HG03460 (cell line): Measurements from ENCODE around the gene LCMT1.
"Not testable (repeated sequence)": the region's sequence is repeated elsewhere in the genome, so short reads cannot be mapped to it uniquely, and the experiment has no call there.

ENCODE experiments used
- ATAC-seq: cut with Tn5 transposase; IDR thresholded peaks from one replicate; pipeline ENCODE4 v1.9.1; 2021; ENCODE audit not compliant: unreplicated experiment

The LCMT1 gene

GRCh38 chr16:25111403-25112166, at the start of gene LCMT1:
TSS of gene LCMT1 (plus strand) at chr16:25111742. CDS start at chr16:25111884, 142 bp downstream.
- peak; percentile 93 for ATAC-seq

GRCh38 chr16:25063102-25063501, 48.4 kb upstream of the LCMT1 start:
- no peak for ATAC-seq

GRCh38 chr16:25063865-25064264, 47.7 kb upstream of the LCMT1 start:
- no peak for ATAC-seq

- ATAC-seq, result not testable (repeated sequence)
Observed at GRCh38 chr16:25064281-25064680, 47.3 kb upstream of the LCMT1 start.

- ATAC-seq, result no peak
Observed at GRCh38 chr16:25064937-25065336, 46.6 kb upstream of the LCMT1 start.

- no peak for ATAC-seq
Observed at GRCh38 chr16:25065899-25066298, 45.6 kb upstream of the LCMT1 start.

GRCh38 chr16:25066426-25066746, 45.2 kb upstream of the LCMT1 start:
- ATAC-seq, result no peak

- peak; percentile 84 for ATAC-seq
Observed at GRCh38 chr16:25066747-25067631, 44.6 kb upstream of the LCMT1 start.

GRCh38 chr16:25073854-25074253, 37.7 kb upstream of the LCMT1 start:
- no peak for ATAC-seq

GRCh38 chr16:25078386-25078978, 33.1 kb upstream of the LCMT1 start:
- no peak for ATAC-seq

GRCh38 chr16:25079637-25080378, 31.7 kb upstream of the LCMT1 start:
- no peak for ATAC-seq

GRCh38 chr16:25080420-25081131, 31.0 kb upstream of the LCMT1 start:
- ATAC-seq, result no peak

GRCh38 chr16:25081702-25082101, 29.8 kb upstream of the LCMT1 start:
- no peak for ATAC-seq

GRCh38 chr16:25083065-25083464, 28.5 kb upstream of the LCMT1 start:
- ATAC-seq, result no peak

- ATAC-seq, result no peak
Observed at GRCh38 chr16:25083701-25084100, 27.8 kb upstream of the LCMT1 start.

- ATAC-seq, result no peak
Observed at GRCh38 chr16:25084797-25085196, 26.7 kb upstream of the LCMT1 start.

- no peak for ATAC-seq
Observed at GRCh38 chr16:25087761-25088160, 23.8 kb upstream of the LCMT1 start.

- no peak for ATAC-seq
Observed at GRCh38 chr16:25089351-25089750, 22.2 kb upstream of the LCMT1 start.

GRCh38 chr16:25092441-25092840, 19.1 kb upstream of the LCMT1 start:
- ATAC-seq, result no peak
